NCI-H446 (cell line): ENCODE data around the gene RPTOR.
"Not testable (repeated sequence)": the region's sequence is repeated elsewhere in the genome, so short reads cannot be mapped to it uniquely, and the experiment has no call there.

ENCODE experiments used
- DNase-seq, 2 experiments: peaks; one replicate each; lab custom pipeline; 2025; lab: John Stamatoyannopoulos, UW

The RPTOR gene

GRCh38 chr17:80720610-80721577, 176.3 kb downstream of the RPTOR start:
- DNase-seq, result no peak

- DNase-seq, result no peak
Observed at GRCh38 chr17:80722661-80723060, 178.0 kb downstream of the RPTOR start.

GRCh38 chr17:80724775-80725266, 180.2 kb downstream of the RPTOR start:
- DNase-seq, result no peak

- DNase-seq, result no peak
Observed at GRCh38 chr17:80725517-80725916, 180.9 kb downstream of the RPTOR start.

- no peak for DNase-seq
Observed at GRCh38 chr17:80726558-80727408, 182.1 kb downstream of the RPTOR start.

- DNase-seq, result no peak
Observed at GRCh38 chr17:80727409-80727755, 182.7 kb downstream of the RPTOR start.

GRCh38 chr17:80729016-80729415, 184.4 kb downstream of the RPTOR start:
- DNase-seq, result no peak

- DNase-seq, result no peak
Observed at GRCh38 chr17:80729761-80730160, 185.1 kb downstream of the RPTOR start.

GRCh38 chr17:80730739-80731138, 186.1 kb downstream of the RPTOR start:
- DNase-seq, result no peak

GRCh38 chr17:80731323-80731722, 186.7 kb downstream of the RPTOR start:
- no peak for DNase-seq

GRCh38 chr17:80732268-80732667, 187.6 kb downstream of the RPTOR start:
- DNase-seq, result no peak

- DNase-seq, result no peak
Observed at GRCh38 chr17:80737106-80738019, 192.7 kb downstream of the RPTOR start.

GRCh38 chr17:80738020-80738808, 193.6 kb downstream of the RPTOR start:
- DNase-seq, result no peak

- no peak for DNase-seq
Observed at GRCh38 chr17:80738987-80739730, 194.5 kb downstream of the RPTOR start.

GRCh38 chr17:80740141-80740540, 195.5 kb downstream of the RPTOR start:
- DNase-seq, result no peak

- DNase-seq, result no peak
Observed at GRCh38 chr17:80742091-80742490, 197.5 kb downstream of the RPTOR start.

- no peak for DNase-seq
Observed at GRCh38 chr17:80742581-80743180, 198.0 kb downstream of the RPTOR start.

GRCh38 chr17:80743181-80743771, 198.6 kb downstream of the RPTOR start:
- DNase-seq, result no peak

- not testable (repeated sequence) for DNase-seq
Observed at GRCh38 chr17:80743973-80744372, 199.3 kb downstream of the RPTOR start.
